Stimulated activated CD8-positive, alpha-beta memory T cell treated with anti-CD3 and anti-CD28 coated beads, Interleukin-12 subunit alpha, Interleukin-12 subunit beta, amount 100 ng/mL, for 4 hours (primary cell): ENCODE results near the gene RBM44.
"Not testable (repeated sequence)": the region's sequence is repeated elsewhere in the genome, so short reads cannot be mapped to it uniquely, and the experiment has no call there.

Source experiments
- DNase-seq: peaks from one replicate; pipeline ENCODE4 v3.0.0-alpha.2; 2020; ENCODE audit warnings: low read depth

The RBM44 gene, protein sequence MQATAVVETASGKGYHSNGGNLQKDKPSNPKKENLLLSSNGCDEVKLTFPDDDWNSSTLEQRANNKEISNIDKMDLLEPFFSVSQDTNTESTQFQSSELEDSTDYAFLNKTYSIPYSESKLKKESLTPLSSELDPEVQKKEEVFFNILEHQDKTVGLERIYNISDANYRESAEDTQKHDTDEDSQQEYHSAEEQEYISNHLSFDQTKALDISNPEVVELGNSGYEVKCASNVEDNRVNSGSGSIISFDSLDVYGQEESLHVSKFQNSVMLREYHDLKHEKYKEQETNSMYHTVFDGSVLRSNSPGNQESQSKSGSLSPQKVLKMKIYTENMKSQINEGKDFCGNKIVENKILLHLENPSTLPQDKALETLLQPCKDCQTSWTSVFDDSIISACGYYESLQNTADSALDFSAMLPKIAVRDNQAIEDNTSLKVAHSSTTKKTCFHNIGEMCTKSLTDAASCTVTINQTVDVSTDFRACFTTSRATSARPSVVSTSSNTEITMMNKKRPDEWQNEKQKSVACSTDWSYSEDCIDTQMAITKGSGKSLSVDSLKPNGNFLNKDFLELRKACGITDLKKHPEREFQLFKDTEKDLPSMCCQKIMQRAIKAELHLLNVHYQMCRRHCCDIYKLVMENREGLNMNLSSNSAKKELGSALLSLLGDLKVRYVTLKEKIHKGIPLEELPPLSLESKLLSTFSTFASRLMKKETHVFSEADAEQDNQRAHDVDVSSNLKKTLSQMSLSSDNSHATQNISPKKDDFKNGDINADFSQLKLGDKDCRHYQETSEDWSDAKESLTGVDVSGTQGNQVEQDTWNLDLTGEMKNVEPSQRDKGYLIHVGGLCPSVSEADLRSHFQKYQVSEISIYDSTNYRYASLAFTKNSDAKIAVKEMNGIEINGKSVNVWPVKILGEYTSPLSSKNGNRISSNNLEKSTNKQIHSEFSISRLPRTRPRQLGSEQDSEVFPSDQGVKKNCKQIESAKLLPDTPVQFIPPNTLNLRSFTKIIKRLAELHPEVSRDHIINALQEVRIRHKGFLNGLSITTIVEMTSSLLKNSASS

GRCh38 chr2:237798236-237799059 lies at the start of gene RBM44:
TSS of gene RBM44 (plus strand) at chr2:237798779. CDS start at chr2:237813610, 14,831 bp downstream.
- DNase-seq: no peak

- DNase-seq: no peak
Measured at GRCh38 chr2:237749002-237749401, 49.6 kb upstream of the RBM44 start.

- DNase-seq: no peak
Measured at GRCh38 chr2:237749961-237750360, 48.6 kb upstream of the RBM44 start.

DNA sequence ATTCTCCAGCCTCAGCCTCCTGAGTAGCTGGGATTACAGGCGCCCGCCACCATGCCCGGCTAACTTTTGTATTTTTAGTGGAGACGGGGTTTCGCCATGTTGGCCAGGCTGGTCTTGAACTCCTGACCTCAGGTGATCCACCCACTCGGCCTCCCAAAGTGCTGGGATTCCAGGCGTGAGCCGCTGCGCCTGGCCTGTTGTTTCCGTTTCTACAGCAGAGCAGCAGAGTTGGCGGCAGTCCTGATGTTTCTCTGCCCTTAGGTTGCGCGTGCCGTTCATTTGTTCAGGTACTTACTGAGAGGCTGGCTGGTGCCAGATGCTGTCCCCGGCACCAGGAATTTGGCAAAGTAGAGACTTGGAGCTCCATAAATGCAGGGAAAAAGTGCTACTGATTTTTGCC lies 48.1 kb upstream of the RBM44 start:
- not testable (repeated sequence) for DNase-seq

GRCh38 chr2:237752761-237753165 lies 45.8 kb upstream of the RBM44 start:
- DNase-seq: no peak

DNA sequence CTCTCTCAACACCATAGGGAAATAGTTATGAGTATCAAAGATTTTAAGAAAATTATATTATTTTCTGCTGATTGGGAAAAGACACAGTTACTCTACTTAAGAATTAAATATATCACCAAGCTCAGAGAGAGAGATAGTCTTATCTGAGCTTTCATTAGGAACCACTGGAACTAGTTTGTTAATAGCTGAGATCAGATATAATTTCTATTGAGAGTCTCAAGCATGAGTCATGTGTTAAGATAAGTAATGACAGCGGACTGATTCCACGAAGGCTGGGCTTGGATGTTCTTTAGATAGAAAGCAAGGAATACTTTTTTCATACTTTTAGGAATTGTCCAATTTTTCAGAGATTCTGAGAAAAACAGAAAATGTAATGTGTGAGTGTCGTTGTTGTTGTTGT lies 44.4 kb upstream of the RBM44 start:
- no peak for DNase-seq

GRCh38 chr2:237754626-237755248 lies 43.8 kb upstream of the RBM44 start:
- DNase-seq: no peak

GRCh38 chr2:237757616-237758015 lies 41.0 kb upstream of the RBM44 start:
- DNase-seq: no peak

DNA sequence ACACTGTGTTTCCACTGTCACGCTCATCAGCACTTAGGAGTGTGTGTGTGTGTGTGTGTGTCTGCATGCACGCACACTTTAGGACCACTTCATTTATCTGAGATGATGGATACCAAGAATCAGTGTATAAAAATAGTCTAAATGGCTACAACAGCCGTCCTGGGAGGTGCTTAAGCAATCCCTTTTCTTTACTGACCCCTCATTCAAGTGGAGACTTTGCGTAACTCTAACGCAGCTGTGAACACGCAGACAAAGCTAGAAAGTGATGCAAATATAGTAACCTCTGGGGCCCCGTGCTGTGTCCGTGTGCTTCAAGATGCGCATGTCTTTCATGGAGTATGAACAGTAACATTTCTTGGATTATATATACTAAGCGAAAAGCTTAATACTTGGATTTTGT lies 40.4 kb upstream of the RBM44 start:
- no peak for DNase-seq

- no peak for DNase-seq
Measured at GRCh38 chr2:237759176-237759575, 39.4 kb upstream of the RBM44 start.

- DNase-seq: no peak
Measured at GRCh38 chr2:237760506-237761502, 37.8 kb upstream of the RBM44 start.

DNA sequence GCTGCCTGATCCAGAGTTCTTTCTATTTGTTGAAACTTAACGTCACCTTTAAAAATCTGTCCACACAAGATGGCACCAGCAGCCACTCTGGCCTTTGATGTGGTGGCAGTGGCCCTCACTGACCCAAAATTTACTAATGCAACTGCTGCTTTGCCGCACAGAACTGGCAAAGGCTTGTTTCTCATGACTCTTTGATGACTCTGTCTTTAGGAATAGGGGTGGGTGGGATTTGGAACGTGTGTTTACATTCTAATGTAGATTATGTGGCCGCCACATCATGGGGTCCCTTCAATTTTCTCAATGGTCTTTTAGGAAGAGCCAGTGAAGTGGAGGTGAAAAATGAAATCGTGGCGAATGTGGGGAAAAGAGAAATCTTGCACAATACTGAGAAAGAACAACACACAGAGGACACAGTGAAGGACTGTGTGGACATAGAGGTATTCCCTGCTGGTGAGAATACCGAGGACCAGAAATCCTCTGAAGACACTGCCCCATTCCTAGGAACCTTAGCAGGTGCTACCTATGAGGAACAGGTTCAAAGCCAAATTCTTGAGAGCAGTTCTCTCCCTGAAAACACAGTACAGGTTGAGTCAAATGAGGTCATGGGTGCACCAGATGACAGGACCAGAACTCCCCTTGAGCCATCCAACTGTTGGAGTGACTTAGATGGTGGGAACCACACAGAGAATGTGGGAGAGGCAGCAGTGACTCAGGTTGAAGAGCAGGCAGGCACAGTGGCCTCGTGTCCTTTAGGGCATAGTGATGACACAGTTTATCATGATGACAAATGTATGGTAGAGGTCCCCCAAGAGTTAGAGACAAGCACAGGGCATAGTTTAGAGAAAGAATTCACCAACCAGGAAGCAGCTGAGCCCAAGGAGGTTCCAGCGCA lies 36.0 kb upstream of the RBM44 start:
- not testable (repeated sequence) for DNase-seq

DNA sequence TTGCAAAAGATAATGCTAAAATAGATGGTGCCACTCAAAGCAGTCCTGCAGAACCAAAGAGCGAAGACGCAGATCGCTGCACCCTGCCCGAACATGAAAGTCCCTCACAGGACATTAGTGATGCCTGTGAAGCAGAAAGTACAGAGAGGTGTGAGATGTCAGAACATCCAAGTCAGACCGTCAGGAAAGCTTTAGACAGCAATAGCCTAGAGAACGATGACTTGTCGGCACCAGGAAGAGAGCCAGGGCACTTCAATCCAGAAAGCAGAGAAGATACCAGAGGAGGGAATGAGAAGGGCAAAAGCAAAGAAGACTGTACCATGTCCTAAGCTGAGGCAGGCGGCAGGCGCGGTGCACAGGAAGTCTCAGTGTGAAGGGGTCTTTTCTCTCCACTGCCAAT lies 34.8 kb upstream of the RBM44 start:
- no peak for DNase-seq

DNA sequence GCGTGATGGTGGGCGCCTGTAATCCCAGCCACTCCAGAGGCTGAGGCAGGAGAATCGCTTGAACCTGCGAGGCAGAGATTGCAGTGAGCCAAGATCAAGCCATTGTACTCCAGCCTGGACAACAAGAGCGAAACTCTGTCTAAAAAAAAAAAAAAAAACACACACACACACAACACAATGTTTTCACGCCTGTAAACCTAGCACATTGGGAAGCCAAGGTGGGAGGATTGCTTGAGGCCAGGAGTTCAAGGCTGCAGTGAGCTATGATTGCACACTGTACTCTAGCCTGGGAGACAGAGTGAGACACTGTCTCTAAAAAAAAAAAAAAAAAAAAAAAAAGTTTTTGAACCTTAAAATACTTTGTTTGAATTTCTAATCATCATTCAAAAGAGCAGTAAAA lies 33.5 kb upstream of the RBM44 start:
- DNase-seq: not testable (repeated sequence)

- DNase-seq: no peak
Measured at GRCh38 chr2:237765875-237766274, 32.7 kb upstream of the RBM44 start.

DNA sequence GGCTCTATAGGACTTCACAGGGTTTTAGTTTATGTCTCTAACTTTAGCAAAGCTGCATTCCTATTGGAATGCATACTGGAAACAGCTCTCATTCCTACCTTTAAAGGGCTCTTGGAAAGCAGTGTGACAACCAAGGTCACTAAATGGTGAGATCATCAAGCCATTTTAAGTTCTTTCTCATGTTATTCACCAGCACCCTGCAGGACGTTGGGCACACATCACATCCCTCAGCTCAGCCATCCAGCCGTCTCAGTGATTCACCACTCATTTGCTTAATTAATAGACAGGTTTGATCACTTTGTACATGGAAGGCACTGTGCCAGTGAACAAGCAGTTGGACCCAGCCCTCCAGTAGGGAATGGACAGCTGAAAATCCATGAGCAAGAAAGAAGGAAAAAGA lies 32.2 kb upstream of the RBM44 start:
- DNase-seq: no peak

- no peak for DNase-seq
Measured at GRCh38 chr2:237772513-237772912, 26.1 kb upstream of the RBM44 start.

- no peak for DNase-seq
Measured at GRCh38 chr2:237773826-237774225, 24.8 kb upstream of the RBM44 start.
